Measurements from ENCODE around the gene LSP1.

The LSP1 gene

GRCh38 chr11:1915795-1916131 lies 62.9 kb downstream of the LSP1 start:
- no peak for DNase-seq (ENCODE audit: low read depth, low spot score)

DNA sequence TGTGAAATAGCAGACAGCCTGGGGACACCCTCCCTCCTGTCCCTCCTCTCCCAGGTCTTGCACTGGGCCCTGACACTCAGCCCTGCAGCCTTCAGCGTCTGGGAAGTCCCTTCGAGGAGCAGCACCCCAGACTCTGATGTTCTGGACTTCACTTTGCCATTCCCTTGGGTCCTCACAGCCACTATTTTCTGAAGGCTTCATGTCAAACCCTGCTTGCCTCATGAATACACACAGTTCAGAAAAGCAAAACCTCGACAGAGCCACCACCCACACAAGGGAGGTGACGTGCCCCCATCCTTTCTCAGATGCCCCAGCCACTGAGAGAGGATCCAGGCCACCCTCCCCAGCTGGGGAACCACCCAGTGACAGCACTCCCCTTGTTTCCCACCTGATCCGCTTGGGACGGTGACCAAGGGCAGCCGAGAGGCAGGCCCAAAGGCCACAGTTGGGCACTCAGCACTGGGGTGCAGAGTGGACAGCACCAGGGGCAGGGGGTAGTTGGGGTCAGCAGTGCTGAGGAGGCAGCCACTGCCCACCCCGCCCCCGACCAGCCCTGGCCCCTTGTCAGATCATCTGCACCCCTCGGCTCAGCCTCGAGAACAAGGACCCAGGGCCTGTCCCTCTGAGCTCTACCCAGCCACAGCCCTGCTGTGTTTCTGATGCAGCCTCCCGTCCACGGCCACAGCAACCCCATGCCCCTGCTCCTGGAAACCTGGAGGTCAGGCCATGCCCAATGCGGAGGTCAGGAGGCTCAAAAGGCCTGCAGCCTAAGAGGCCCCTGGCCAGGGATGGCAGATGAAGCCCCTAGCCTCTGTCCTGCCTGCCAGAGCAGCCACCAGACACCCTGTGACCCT lies 63.5 kb downstream of the LSP1 start:
- no peak for DNase-seq (ENCODE audit: low read depth, low spot score)

- no peak for DNase-seq (ENCODE audit: low read depth, low spot score)
These were observed 64.2 kb downstream of the LSP1 start for GRCh38 chr11:1916986-1917522.

- DNase-seq (ENCODE audit: low read depth, low spot score): no peak
These were observed 64.9 kb downstream of the LSP1 start for GRCh38 chr11:1917523-1918435.

DNA sequence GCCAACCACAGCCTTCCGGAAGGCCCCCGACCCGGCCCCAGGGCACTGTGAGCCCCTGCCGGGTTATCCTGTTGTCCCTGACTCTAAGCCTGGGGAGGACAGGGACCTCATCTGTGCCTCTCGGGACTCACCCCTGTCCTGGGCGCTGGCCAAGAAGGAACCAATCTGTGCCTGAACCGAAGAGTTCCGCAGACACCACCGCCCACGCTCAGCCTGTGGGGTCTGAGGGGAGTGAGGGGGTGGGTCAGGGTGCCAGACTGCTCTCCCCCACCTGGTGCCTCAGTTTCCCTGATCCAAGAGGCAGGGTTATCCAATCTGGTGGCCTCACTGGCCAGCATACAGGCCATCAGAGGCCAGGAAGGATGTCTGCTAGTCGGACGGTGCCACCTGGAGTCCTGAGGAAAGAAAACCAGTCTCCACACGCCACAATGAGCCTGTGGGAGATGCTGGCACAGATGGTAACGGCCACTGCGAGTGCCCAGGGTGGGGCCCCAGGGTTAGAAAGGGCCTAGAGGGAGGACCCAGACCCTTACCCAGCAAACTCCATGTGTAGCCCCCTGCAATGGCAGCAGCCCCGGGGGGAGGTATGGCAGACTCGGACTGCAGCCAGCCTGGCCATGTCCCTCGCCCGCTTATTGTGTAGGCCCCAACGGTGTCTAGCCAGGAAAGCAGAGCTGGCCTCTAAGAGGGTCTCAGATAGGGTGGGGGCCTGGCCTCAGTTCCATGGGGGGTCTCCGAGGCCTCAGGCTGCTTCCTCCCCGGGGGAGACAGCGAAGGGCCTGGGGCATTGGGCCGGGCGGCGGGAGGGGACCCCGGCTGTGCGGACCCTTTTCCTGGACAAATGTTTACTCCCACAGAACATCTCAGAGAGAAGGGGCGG lies 65.8 kb downstream of the LSP1 start:
- no peak for DNase-seq (ENCODE audit: low read depth, low spot score)

DNA sequence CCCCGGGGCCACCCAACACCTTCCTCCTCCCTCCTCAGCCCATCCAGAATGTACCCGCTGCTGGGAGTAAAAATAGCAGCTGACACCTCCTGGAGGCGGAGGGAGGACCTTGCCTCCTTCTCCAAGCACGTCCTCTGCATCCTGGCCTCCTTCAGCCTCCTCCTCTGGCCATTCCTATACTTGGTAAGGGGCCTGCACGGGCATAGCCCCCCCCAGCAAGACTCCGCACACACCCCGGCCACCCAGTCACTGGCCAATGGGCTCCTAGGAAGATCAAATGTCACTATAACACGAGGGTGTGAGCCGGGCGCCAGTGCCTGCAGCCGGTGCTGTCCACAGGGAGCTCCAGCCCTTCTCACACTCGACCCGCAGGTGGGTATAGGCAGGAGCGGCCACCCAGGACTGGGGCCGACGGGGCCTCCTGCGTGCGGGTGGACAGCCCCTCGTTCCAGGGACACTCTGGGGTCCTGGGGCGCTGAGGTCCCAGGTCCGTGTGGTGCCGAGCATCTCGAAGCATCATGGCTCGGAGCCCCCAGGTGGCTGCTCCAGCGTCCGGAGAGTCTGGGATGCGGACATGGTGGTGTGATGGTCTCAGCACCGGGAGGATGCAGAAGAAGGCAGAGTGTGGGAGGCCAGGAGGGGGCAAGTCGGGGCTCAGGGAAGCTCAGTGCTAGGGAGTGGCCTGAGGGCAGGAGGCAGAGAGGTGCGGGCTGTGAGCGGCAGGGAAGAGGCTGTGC lies 66.7 kb downstream of the LSP1 start, which contains the start of gene TNNT3:
TSS of gene TNNT3 (plus strand) at position 313 of the 737 bp plus-strand sequence. CDS start 3,172 bp downstream, outside the sequence.
- no peak for DNase-seq (ENCODE audit: low read depth, low spot score)

- DNase-seq (ENCODE audit: low read depth, low spot score): no peak
These were observed 67.4 kb downstream of the LSP1 start for GRCh38 chr11:1920128-1920908.

GRCh38 chr11:1920909-1921573 lies 68.2 kb downstream of the LSP1 start:
- DNase-seq (ENCODE audit: low read depth, low spot score): no peak

DNA sequence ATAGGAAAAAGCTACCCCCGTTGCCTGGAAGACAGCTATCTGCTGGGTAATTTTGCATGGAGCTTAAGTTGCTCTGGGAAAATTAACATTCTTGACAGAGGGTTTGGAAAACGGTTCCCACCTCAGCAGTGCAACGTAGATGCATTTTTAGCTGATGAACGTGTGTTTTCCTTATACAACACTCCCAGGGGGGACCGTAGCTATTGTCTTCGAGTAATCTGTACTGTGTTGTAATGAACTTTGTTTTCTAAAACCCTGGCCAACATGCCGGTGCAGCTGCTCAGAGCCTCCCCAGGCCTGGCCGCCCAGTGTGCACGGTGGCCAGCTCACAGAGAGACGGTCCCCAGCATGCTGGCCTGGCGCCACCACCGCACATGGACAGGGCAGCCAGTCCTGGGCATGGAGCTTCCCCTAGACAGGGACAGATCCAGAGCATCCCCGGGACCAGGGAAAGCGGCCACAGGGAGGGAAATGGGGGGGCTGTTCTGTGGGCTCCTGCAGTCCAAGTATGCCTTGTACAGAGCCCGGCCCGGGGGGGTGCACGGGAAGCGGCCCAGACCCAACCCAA lies 68.8 kb downstream of the LSP1 start:
- no peak for DNase-seq (ENCODE audit: low read depth, low spot score)

GRCh38 chr11:1922481-1923081 lies 69.7 kb downstream of the LSP1 start:
- no peak for DNase-seq (ENCODE audit: low read depth, low spot score)

DNA sequence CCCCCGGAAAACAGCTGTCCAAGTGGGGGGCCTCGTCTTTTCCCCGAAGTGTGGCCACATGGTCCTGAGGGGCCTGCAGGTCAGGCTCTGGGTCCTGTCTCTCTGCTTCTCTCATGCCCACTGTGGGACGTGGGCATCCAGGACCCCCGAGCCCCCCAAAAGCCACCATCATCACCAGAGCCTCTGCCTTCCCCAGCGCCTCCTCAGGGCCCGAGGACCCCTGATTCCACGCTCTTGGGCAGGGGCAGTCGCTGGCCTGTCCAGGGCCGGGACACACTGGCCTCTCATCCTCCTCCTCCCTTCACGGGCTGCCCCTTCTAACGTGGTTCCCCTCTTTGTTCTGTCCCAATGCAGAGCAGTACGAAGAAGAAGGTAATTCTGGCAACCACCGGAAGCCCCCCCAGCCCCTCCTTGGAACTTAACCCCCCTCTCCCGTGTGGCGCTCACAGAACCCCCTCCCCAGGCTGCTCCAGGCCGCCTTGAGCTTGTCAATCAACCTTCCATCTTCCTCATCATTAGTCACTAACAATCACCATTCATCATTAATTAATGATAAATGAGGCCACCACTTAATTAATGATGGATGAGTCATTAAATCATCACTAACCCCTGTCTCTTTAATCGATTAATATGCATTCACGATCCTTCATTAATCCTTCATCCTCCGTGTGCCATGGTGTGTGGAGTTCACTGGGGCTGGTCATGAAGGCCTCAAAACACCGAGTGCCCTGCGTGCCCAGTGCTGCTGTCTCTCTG lies 70.5 kb downstream of the LSP1 start:
- no peak for DNase-seq (ENCODE audit: low read depth, low spot score)

- no peak for DNase-seq (ENCODE audit: low read depth, low spot score)
These were observed 71.3 kb downstream of the LSP1 start for GRCh38 chr11:1924181-1924580.

- DNase-seq (ENCODE audit: low read depth, low spot score): no peak
These were observed 71.9 kb downstream of the LSP1 start for GRCh38 chr11:1924646-1925372.

DNA sequence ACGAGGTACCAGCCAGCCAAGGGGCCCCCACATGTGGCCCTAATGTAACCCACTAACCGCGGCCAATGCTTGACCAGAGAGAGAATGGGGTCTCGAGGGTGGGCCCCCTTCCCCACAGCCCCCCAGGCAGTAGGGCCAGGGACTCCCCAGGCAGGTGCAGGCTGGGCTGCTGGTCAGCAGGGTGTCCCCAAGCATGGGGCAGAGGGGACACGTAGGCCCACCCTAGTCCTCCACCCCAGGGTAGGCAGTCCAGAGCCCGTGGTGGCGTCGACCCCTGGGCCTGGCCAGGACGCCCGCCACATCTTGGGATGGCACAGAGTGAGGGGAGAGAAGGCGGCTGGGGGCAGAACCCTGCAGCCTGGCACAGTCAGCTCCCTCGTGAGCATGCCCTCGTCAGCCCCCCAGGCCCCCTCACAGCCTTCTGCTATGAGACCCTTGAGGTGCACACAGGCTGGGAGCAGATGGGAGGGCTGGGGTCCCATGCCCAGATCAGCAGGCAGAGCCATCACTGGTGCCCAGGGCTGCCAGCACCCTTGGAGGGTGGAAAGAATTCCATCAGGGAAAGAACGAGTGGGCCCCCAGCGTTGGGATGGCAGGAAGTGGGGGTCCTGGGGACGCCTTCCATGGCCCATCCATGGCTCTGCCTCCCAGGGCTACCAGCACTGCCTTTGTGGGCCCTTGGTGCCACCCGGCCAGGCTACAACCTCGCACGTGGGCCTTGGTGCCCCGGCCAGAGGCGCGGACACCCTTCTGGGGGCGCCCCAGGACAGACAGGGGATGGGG lies 72.7 kb downstream of the LSP1 start:
- DNase-seq (ENCODE audit: low read depth, low spot score): no peak

DNA sequence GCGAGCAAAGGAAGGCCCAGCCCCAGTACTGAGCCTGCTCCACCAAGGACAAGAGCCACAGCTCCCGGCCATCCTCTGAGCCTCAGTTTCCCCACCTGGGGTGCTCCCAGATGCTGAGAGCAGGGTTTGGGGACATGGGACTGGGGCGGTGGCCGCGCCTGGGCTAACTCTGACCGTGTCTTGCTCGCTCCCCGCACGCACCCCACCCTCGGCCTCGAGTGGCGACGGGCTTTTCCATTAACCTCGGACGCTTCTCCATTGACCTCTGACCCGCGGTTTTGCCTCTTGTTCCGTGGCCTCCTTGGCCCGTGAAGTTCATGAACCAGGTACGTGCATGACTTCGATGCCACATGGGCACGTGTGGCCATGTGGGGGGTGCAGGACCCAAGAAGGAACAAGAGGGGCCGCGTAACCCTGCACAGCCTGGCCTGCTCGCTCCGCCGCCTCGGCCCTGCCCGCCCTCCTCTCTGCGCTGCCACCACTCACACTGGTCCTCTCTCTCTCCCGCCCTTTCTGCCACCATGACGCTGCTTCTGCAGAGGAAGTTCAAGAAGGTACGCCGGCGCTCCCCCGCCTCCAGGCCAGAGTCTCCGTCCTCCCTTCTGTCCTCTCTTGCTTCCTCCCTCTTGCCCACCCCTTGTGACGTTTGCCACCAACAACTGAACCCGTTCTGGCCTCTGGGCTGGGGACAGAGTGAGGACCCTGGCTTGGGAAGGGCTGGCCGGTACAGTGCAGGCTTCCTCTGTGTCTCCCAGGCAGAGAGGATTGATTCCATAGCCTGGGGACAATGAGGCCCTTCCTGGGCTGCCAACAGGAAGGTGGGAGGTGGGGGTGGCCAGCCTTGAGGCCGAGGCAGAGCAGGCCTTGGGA lies 73.5 kb downstream of the LSP1 start:
- no peak for DNase-seq (ENCODE audit: low read depth, low spot score)
